Measurements from ENCODE around the gene SPON1. TPM values are rescaled to one million over a fixed set of nuclear protein-coding genes. Genes with fewer than 3 reads are reported as not detected.

The SPON1 gene
- polyA plus RNA-seq, 2 of the 4 experiments (the other 2 are of a cell fraction): not detected

- Histone ChIP-seq H3K4me3 (no peak overlapping the region), H3K4me2 (no peak overlapping the region), H3K4me1 (no peaks in the 10 kb centered on the region), H3K27ac (no peak overlapping the region), H3K9me3 (no peaks in the 10 kb centered on the region)
- DNase-seq (ENCODE audit: low read depth in 1 of 2, low spot score in 1 of 2) (no peak), ATAC-seq (peak in 1 of 2 experiments; percentile 45; a peak in 1 of 6 replicates), FAIRE-seq (no peak)
- no peak for TF ChIP-seq FOXS1 (CRISPR knock-in tag; IDR thresholded peaks at IDR 0.05)
- TF ChIP-seq HOXA7 (CRISPR knock-in tag; IDR thresholded peaks at IDR 0.05): no peak
- TF ChIP-seq MAFK (IDR thresholded peaks at IDR 0.05; ENCODE audit: partially characterized antibody): no peak
- TF ChIP-seq HEYL (CRISPR knock-in tag; IDR thresholded peaks at IDR 0.05): no peak
- TF ChIP-seq SREBF2 (IDR thresholded peaks at IDR 0.05): no peak
- TF ChIP-seq REST (IDR thresholded peaks at IDR 0.05): no peak
- TF ChIP-seq PHF8 (IDR thresholded peaks at IDR 0.05; ENCODE audit: borderline replicate concordance, low read depth): no peak
- TF ChIP-seq RFX5 (IDR thresholded peaks at IDR 0.05): no peak
- ChIA-PET CTCF (no interaction called here), POLR2A (no interaction called here)
- 44% methylated on average over 6 of the region's 6 CpGs for WGBS (ENCODE audit: missing lambda C conversion rate)
Measured at GRCh38 chr11:14190992-14191778, 228.7 kb downstream of the SPON1 start.

DNA sequence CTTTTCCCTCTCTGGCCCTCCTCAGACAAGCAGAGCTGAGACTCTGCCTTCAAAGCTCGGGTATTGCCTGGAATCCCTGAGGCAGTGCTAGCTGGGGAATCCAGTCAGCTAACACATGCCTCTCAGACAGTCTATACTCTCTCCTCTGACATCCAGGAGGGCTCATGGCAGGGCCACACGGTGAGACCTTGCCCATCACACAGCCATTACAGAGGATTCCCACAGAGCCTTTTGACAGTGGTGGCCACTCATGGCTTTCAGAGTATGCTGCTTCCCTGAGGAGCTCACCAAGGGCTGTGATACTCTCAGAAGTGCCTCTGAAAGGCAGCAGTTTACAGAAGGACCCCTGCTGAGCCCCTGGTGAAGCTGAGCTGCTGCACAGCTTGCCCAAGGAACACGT, 231.1 kb downstream of the SPON1 start:
- ChIA-PET POLR2A (no interaction called here), CTCF (interaction anchor here (0.6 kb wide), 1 partner anchor 343 kb away, joined by 3 read pairs; no protein-coding TSS in a partner anchor)
- Histone ChIP-seq H3K4me2 (no peak overlapping the region), H3K27ac (no peak overlapping the region), H3K4me3 (no peak overlapping the region), H3K4me1 (no peaks in the 10 kb centered on the region), H3K9me3 (no peaks in the 10 kb centered on the region)
- no peak; a peak in 1 of 6 replicates for ATAC-seq
- WGBS (ENCODE audit: missing lambda C conversion rate): 8% methylated on average over 3 of the region's 3 CpGs
- no peak for FAIRE-seq
- TF ChIP-seq CTCF (IDR thresholded peaks at IDR 0.05): no peak
- no peak for TF ChIP-seq POLR2AphosphoS2 (conservative IDR thresholded peaks at IDR 0.05; ENCODE audit: low read length)
- no peak for TF ChIP-seq EP300 (IDR thresholded peaks at IDR 0.05)
- no peak for TF ChIP-seq RCOR1 (IDR thresholded peaks at IDR 0.05; ENCODE audit: low read depth, low read length)
- TF ChIP-seq FOXS1 (CRISPR knock-in tag; IDR thresholded peaks at IDR 0.05): no peak
- TF ChIP-seq, protein P1, sequence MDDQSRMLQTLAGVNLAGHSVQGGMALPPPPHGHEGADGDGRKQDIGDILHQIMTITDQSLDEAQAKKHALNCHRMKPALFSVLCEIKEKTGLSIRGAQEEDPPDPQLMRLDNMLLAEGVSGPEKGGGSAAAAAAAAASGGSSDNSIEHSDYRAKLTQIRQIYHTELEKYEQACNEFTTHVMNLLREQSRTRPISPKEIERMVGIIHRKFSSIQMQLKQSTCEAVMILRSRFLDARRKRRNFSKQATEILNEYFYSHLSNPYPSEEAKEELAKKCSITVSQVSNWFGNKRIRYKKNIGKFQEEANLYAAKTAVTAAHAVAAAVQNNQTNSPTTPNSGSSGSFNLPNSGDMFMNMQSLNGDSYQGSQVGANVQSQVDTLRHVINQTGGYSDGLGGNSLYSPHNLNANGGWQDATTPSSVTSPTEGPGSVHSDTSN (IDR thresholded peaks at IDR 0.05): no peak
- no peak for TF ChIP-seq HOXB5 (CRISPR knock-in tag; IDR thresholded peaks at IDR 0.05)
- no peak for TF ChIP-seq NFE2L2 (conservative IDR thresholded peaks at IDR 0.05; ENCODE audit: low read length)
- TF ChIP-seq HOXB13 (CRISPR knock-in tag; IDR thresholded peaks at IDR 0.05; ENCODE audit: low read depth): no peak
- no peak for TF ChIP-seq JUNB (IDR thresholded peaks at IDR 0.05)
- no peak for TF ChIP-seq ZFP36 (IDR thresholded peaks at IDR 0.05; ENCODE audit: borderline replicate concordance, partially characterized antibody)
- TF ChIP-seq CBX8 (IDR thresholded peaks at IDR 0.05): no peak
- TF ChIP-seq REST (IDR thresholded peaks at IDR 0.05): no peak
- no peak for TF ChIP-seq GATA3 (IDR thresholded peaks at IDR 0.05; ENCODE audit: borderline replicate concordance)
- no peak for TF ChIP-seq FOSB (CRISPR knock-in tag; IDR thresholded peaks at IDR 0.05)
- TF ChIP-seq NPAS2 (CRISPR knock-in tag; IDR thresholded peaks at IDR 0.05; ENCODE audit: borderline replicate concordance): no peak
- no peak for TF ChIP-seq TFCP2L1 (CRISPR knock-in tag; IDR thresholded peaks at IDR 0.05)
- DNase-seq (ENCODE audit: low read depth in 1 of 2, low spot score in 1 of 2): no peak

Data from A549 (cell line).